ENCODE measurements around the gene ADD1. TPM values are rescaled to one million over a fixed set of nuclear protein-coding genes. Genes with fewer than 3 reads are reported as not detected.

Gene ADD1
- total and polyA plus RNA-seq, 2 donors (not counting 1 experiment from before 2014, with no cell fraction given) = 164 to 171 TPM

- Histone ChIP-seq H3K79me2 (ENCODE audit: control insufficient read depth, insufficient read depth, low read length) (peaks cover 15% of the 10 kb centered on the region), H3K9ac (ENCODE audit: insufficient read depth, low read length) (no peak overlapping the region), H3K4me2 (ENCODE audit: extremely low read depth, insufficient read depth, low read length) (no peak overlapping the region), H3K36me3 (ENCODE audit: control insufficient read depth, insufficient read depth, low read length) (no peaks in the 10 kb centered on the region), H4K20me1 (ENCODE audit: control insufficient read depth, extremely low read depth, insufficient read depth, low read length) (no peaks in the 10 kb centered on the region), H3K4me1 (ENCODE audit: control insufficient read depth, extremely low read depth, insufficient read depth, low read length) (peaks cover 13% of the 10 kb centered on the region), H3K27me3 (ENCODE audit: control insufficient read depth, insufficient read depth, low read length) (no peaks in the 10 kb centered on the region), H3K9me3 (ENCODE audit: control insufficient read depth, insufficient read depth, low read depth, low read length) (no peaks in the 10 kb centered on the region), H3K4me3 (replicated peaks in 1 of 4; ENCODE audit: control extremely low read depth in 1 of 4, insufficient read depth in 1 of 4, low read depth in 3 of 4, low read length in 4 of 4) (no peak overlapping the region), H3K27ac (ENCODE audit: insufficient read depth, low read length) (no peak overlapping the region), H2AFZ (ENCODE audit: low read length) (no peak overlapping the region)
- TF ChIP-seq, protein P1, sequence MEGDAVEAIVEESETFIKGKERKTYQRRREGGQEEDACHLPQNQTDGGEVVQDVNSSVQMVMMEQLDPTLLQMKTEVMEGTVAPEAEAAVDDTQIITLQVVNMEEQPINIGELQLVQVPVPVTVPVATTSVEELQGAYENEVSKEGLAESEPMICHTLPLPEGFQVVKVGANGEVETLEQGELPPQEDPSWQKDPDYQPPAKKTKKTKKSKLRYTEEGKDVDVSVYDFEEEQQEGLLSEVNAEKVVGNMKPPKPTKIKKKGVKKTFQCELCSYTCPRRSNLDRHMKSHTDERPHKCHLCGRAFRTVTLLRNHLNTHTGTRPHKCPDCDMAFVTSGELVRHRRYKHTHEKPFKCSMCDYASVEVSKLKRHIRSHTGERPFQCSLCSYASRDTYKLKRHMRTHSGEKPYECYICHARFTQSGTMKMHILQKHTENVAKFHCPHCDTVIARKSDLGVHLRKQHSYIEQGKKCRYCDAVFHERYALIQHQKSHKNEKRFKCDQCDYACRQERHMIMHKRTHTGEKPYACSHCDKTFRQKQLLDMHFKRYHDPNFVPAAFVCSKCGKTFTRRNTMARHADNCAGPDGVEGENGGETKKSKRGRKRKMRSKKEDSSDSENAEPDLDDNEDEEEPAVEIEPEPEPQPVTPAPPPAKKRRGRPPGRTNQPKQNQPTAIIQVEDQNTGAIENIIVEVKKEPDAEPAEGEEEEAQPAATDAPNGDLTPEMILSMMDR (conservative IDR thresholded peaks at IDR 0.05 in 1 of 2, IDR thresholded peaks at IDR 0.05 in 1 of 2; ENCODE audit: low read depth in 1 of 2, low read length in 2 of 2) = no peak
- no peak for TF ChIP-seq EZH2 (IDR thresholded peaks at IDR 0.05; ENCODE audit: low read length, missing control alignments)
- DNase-seq (ENCODE audit: low read depth in 2 of 2) = no peak
These were observed 27.2 kb upstream of the ADD1 start for GRCh38 chr4:2816401-2816954.

- Histone ChIP-seq H3K36me3 (ENCODE audit: control insufficient read depth, insufficient read depth, low read length) (no peaks in the 10 kb centered on the region), H4K20me1 (ENCODE audit: control insufficient read depth, extremely low read depth, insufficient read depth, low read length) (no peaks in the 10 kb centered on the region), H3K9me3 (ENCODE audit: control insufficient read depth, insufficient read depth, low read depth, low read length) (no peaks in the 10 kb centered on the region), H3K4me3 (replicated peaks in 1 of 4; ENCODE audit: control extremely low read depth in 1 of 4, insufficient read depth in 1 of 4, low read depth in 3 of 4, low read length in 4 of 4) (no peak overlapping the region), H3K9ac (ENCODE audit: insufficient read depth, low read length) (no peak overlapping the region), H2AFZ (ENCODE audit: low read length) (no peak overlapping the region), H3K27me3 (ENCODE audit: control insufficient read depth, insufficient read depth, low read length) (no peaks in the 10 kb centered on the region), H3K4me1 (ENCODE audit: control insufficient read depth, extremely low read depth, insufficient read depth, low read length) (peaks cover 7% of the 10 kb centered on the region), H3K79me2 (ENCODE audit: control insufficient read depth, insufficient read depth, low read length) (peaks cover 15% of the 10 kb centered on the region), H3K27ac (ENCODE audit: insufficient read depth, low read length) (no peak overlapping the region), H3K4me2 (ENCODE audit: extremely low read depth, insufficient read depth, low read length) (no peak overlapping the region)
- DNase-seq (ENCODE audit: low read depth in 2 of 2) = no peak
- no peak for TF ChIP-seq EZH2 (IDR thresholded peaks at IDR 0.05; ENCODE audit: low read length, missing control alignments)
- TF ChIP-seq, protein P1 (conservative IDR thresholded peaks at IDR 0.05 in 1 of 2, IDR thresholded peaks at IDR 0.05 in 1 of 2; ENCODE audit: low read depth in 1 of 2, low read length in 2 of 2) = no peak
These were observed 26.5 kb upstream of the ADD1 start for GRCh38 chr4:2817137-2817536.

- Histone ChIP-seq H2AFZ (ENCODE audit: low read length) (no peak overlapping the region), H3K79me2 (ENCODE audit: control insufficient read depth, insufficient read depth, low read length) (peaks cover 12% of the 10 kb centered on the region), H3K27ac (ENCODE audit: insufficient read depth, low read length) (no peak overlapping the region), H3K9me3 (ENCODE audit: control insufficient read depth, insufficient read depth, low read depth, low read length) (no peaks in the 10 kb centered on the region), H3K4me2 (ENCODE audit: extremely low read depth, insufficient read depth, low read length) (peak overlapping the region; percentile 82), H3K27me3 (ENCODE audit: control insufficient read depth, insufficient read depth, low read length) (no peaks in the 10 kb centered on the region), H3K9ac (ENCODE audit: insufficient read depth, low read length) (peak overlapping the region; percentile 67), H3K4me1 (ENCODE audit: control insufficient read depth, extremely low read depth, insufficient read depth, low read length) (peaks cover 5% of the 10 kb centered on the region), H3K36me3 (ENCODE audit: control insufficient read depth, insufficient read depth, low read length) (no peaks in the 10 kb centered on the region), H4K20me1 (ENCODE audit: control insufficient read depth, extremely low read depth, insufficient read depth, low read length) (no peaks in the 10 kb centered on the region), H3K4me3 (replicated peaks in 1 of 4; ENCODE audit: control extremely low read depth in 1 of 4, insufficient read depth in 1 of 4, low read depth in 3 of 4, low read length in 4 of 4) (peak overlapping the region in 3 of 4 experiments; percentile 35 to 64 (median 55))
- no peak for TF ChIP-seq EZH2 (IDR thresholded peaks at IDR 0.05; ENCODE audit: low read length, missing control alignments)
- TF ChIP-seq, protein P1 (conservative IDR thresholded peaks at IDR 0.05 in 1 of 2, IDR thresholded peaks at IDR 0.05 in 1 of 2; ENCODE audit: low read depth in 1 of 2, low read length in 2 of 2) = no peak
- no peak for DNase-seq (ENCODE audit: low read depth in 2 of 2)
These were observed 25.8 kb upstream of the ADD1 start for GRCh38 chr4:2817701-2818350.

Data from fibroblast of lung (primary cell).